NCI-H128 (cell line): ENCODE results near the gene ANKRD34C.

ENCODE experiments used
- DNase-seq: peaks from one replicate; lab custom pipeline; 2025; ENCODE audit not compliant: unreplicated experiment; lab: John Stamatoyannopoulos, UW

Gene ANKRD34C

DNA sequence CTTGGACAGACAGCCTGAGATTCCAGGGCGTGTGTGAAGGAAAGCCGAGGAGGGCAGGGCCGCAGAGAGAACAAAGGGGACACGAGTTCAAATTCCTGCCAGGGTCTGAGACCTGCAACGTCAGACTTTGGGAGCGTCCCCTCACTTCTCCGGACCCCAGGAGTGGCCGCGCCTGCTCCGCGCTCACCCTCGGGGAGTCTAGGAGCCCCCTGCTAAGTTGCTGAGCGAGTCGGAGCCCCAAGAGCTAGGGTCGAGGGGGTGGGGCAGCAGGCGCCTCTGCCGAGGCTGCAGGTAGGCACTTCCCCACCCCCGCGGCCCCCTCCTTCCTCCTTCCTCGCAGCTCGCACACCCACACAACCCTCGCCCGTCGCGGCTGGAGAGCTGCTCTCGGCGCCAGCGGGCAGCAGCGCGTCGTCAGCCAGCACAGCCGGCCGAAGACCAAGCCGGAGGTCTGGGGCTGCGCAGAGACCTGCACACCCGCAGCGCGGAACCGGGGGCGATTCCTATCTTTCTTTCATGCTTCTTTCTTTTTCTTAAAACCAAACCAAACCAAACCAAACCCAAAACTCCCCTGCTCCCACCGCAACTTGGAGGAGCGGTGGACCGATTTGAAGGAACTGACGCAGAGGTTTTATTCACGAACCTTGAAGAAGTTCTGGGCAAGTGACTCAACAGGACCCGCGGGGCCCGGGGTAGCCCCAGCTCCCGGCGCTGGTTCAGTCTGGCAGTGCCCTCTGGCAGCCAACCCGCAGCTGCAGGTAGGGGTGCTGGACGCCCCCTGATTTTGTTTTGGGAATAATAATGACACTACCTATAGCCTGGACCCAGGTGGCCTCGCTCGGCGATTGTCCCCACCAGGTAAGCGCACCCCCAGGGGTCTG lies at the start of gene ANKRD34C:
ANKRD34C (plus strand) TSS at position 352 of the 881 bp plus-strand sequence. CDS start 10,563 bp downstream, outside the sequence.
- no peak for DNase-seq

DNA sequence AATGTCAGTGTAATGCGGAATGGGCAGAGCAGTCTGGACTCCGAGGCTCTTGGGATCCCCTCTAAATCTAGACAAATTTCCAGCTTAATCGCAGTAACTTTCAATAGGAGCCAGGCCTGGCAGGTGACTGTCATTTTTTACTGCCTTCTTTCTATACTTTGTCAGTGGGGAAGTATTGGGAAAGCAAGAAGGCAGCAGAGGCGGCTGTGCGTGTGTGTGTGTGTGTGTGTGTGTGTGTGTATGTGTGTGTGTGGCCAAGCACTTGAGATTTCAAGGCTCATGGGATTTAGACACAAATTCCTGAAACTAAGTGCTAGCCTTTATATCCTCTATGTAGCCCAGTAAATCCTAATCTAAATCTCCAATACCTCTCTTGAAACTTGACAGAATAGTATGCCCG lies 49.3 kb upstream of the ANKRD34C start:
- no peak for DNase-seq

GRCh38 chr15:79240036-79240435 lies 42.5 kb upstream of the ANKRD34C start:
- DNase-seq = no peak

GRCh38 chr15:79243723-79244122 lies 38.8 kb upstream of the ANKRD34C start:
- DNase-seq = no peak

- no peak for DNase-seq
Measured at GRCh38 chr15:79244876-79245275, 37.6 kb upstream of the ANKRD34C start.

- no peak for DNase-seq
Measured at GRCh38 chr15:79248183-79248582, 34.3 kb upstream of the ANKRD34C start.

- no peak for DNase-seq
Measured at GRCh38 chr15:79257454-79257853, 25.1 kb upstream of the ANKRD34C start.

- no peak for DNase-seq
Measured at GRCh38 chr15:79261836-79262235, 20.7 kb upstream of the ANKRD34C start.

GRCh38 chr15:79265167-79265566 lies 17.4 kb upstream of the ANKRD34C start:
- DNase-seq = no peak

- DNase-seq = no peak
Measured at GRCh38 chr15:79265987-79266579, 16.4 kb upstream of the ANKRD34C start.

DNA sequence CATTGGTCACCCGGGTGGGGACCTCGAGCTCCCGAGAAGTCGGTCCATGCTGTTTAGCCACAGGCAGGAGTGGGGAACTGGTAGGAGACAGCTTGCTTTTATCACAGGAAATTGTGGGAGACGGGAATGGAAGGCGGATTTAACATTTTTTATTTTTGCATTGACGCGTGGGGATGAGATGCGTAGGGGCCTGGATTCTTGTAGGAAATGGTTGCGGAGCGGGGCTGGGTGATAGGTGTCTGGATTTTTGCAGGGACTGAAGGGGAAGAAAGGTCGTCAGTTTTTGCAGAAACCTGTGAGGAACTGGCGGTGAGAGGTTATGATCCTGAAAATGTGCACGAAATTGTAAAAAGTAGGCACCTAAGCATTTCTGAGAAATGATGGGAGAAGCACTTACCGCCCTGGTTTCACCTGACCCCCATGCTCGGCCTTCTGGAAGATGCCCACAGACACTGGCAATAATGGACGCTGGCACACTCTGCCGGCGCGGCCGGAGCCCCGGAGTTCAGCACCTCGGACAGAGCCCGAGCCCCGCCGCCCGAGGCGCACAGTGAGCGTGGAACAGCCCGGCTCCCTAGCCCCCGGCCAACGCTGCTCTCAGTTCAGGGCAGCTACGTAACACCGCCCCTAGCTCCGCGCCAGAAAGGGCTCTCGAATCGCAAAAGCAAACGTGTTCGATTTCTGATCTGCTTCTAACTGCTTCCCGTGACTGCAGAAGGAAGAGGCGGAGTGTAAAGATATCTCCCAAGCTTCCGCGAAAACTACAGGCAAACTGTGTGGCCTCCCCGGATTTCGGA lies 928 bp downstream of the ANKRD34C start:
- DNase-seq = no peak

DNA sequence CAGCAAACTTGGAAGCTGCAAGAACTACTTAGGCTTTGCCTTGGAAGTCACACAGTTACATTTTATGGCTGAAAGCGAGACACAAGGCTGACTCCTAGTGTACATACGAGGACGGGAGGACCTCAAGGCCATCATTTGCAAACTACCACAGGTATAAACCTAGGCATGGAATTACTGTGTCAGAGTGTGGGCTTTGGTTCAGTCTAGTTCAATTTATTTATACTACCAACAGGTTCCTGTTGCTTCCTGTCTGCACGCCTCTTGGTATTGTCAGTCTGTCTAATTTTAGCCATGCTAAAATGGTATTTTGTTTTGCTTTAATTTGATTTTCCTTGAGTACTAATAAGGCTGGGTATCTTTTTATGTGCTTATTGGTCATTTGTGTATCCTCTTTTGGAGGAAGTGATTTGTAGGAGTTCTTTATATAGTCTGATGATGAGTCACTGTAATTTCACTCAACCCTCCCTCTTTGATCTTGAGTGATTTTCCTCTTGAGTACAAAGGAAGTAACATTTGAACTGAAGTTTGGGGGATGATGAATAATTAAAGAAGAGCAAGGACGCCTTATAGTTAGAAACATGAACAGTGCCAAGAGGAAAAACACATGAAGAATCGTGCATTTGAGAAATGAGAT lies 8.2 kb downstream of the ANKRD34C start:
- no peak for DNase-seq

DNA sequence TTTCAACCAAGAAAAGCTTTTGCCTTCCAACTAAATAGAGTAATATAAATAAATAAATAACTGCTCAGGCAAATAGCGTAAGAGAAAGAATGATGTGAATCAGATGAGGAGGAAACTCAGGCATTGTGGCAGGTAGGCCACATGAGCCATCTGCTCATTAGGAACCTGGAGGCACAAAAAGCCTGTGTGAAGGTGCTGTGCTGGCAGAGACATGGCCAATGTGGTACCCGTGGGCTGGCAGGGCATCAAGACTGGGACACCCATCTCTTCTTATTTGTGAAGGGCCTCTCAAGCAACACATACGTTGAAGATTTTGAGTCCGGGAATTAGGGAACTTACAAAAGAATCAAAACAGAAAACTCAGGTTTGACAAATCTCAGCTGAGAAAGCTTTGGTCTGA lies 9.5 kb downstream of the ANKRD34C start:
- no peak for DNase-seq

DNA sequence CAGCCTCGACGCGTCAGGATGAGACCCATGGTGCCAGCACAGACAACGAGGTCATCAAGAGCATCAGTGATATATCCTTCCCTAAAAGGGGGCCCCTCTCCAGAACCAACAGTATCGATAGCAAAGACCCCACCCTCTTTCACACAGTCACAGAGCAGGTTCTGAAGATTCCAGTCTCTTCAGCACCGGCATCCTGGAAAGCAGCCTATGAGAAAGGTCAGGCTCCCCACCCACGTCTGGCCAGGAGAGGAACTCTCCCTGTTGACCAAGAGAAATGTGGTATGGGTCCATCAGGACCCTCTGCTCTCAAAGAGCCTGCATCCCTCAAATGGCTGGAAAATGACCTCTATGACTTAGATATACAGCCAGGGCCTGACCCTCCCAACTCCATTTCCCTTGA lies 11.6 kb downstream of the ANKRD34C start:
- DNase-seq = no peak

- no peak for DNase-seq
Measured at GRCh38 chr15:79296583-79296982, 14.1 kb downstream of the ANKRD34C start.

DNA sequence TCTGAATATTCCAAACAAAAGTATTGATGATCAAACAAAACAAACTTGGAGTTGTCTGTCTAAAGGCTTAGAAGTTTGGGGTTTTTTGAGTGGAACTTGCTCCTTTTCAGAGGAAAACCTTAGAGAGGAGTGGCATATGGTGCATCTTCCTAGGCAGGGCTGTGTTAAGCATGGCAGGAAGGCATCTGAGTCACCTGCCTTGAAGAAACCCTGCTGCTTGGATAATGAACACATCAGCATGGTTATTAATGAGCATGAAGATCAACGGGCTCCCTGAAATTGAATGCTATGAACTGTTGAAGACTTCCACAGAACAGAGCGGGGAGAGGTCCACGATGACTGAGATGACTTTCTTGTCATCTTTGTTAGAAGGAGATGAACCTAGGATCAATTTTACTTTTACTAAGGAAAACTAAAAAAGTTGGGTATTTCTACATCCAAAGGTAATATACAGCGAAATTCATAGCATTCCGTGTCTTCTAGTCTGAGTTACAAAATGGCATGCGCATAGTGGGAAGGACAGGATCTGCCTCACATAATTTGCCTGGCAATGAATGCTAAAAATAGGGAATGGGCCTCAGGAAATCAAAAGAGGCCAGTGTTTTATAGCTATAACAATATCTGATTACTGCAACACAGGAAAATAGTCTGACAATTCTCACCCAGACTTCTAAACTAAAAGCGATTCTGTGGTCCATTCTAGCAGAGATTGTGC lies 16.8 kb downstream of the ANKRD34C start:
- no peak for DNase-seq

DNA sequence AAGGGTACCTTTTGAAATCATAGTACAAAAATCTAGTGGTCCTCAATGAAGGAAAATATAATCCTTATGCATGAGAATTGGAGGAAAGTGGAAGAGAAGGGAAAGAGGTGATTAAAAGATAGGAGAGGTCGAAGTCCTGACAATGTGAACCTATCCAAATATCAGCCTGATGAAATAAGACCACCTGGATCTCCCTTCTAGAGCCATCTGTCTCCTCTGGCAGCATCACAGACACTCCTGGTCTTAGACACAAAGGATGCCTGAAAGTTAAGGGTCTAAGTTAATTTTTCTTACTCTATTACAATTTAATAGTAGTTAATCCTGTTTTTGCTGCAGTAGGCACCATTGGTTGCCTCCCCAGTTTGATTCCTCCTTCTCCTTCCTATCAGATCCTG lies 17.3 kb downstream of the ANKRD34C start:
- no peak for DNase-seq

GRCh38 chr15:79307251-79307650 lies 24.7 kb downstream of the ANKRD34C start:
- DNase-seq = no peak

DNA sequence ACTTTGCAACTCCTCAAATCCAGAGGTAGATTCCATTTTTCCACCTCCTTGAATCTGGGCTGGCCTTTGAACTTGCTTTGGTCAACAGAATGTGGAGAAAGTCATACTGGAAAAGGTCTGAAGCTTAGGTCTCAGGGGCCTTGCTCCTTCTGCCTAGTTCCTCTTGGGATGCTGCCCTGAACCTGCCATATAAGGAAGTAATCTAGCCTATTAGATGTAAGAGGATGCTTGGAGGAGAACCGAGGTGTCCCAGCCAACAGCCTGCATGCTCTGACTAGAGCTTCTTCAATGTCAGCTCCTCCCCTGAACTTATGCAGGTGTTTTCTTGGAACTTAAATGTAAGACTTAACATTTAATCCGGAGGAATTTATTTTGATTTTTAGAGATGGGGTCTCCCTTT lies 26.4 kb downstream of the ANKRD34C start:
- DNase-seq = no peak

GRCh38 chr15:79310612-79310984 lies 28.1 kb downstream of the ANKRD34C start:
- DNase-seq = no peak
